Activated CD4-positive, alpha-beta T cell treated with anti-CD3 and anti-CD28 coated beads for 36 hours (primary cell): ENCODE measurements around the gene CCDC92B. TPM values are rescaled to one million over a fixed set of nuclear protein-coding genes. Genes with fewer than 3 reads are reported as not detected.

ENCODE experiments used
- ATAC-seq: fragments of 200-7000 bp; cut with Tn5 transposase; one replicate; pipeline ENCODE4 v1.10.0; 2021; ENCODE audit warnings: mild to moderate bottlenecking, moderate library complexity
- CTCF ChIA-PET: fragments of 350-600 bp; sonication (Branson Sonifier 250); formaldehyde crosslinking; loops from one replicate; lab custom pipeline; 2021; ENCODE audit warnings: antibody characterized with exemption; lab: Charles Lee
- POLR2A ChIA-PET: fragments of 350-600 bp; sonication (Branson Sonifier 250); formaldehyde crosslinking; loops from one replicate; lab custom pipeline; 2021; ENCODE audit warnings: antibody characterized with exemption, inconsistent platforms; lab: Charles Lee
- DNase-seq: peaks from one replicate; pipeline ENCODE4 v3.0.0-alpha.2; 2020
- H3K27ac Mint-ChIP-seq: one replicate; pipeline ENCODE4 v1.8.0; 2021; ENCODE audit warnings: mixed read lengths
- H3K27me3 Mint-ChIP-seq: one replicate; pipeline ENCODE4 v1.8.0; 2021; ENCODE audit warnings: mixed read lengths
- H3K36me3 Mint-ChIP-seq: one replicate; pipeline ENCODE4 v1.8.0; 2021; ENCODE audit warnings: low read depth, mixed read lengths
- H3K4me1 Mint-ChIP-seq: one replicate; pipeline ENCODE4 v1.8.0; 2021; ENCODE audit warnings: mixed read lengths
- H3K4me3 Mint-ChIP-seq: one replicate; pipeline ENCODE4 v1.8.0; 2021; ENCODE audit warnings: mild to moderate bottlenecking, moderate library complexity, mixed read lengths
- H3K9me3 Mint-ChIP-seq: one replicate; pipeline ENCODE4 v1.8.0; 2021; ENCODE audit warnings: low read depth, mixed read lengths
- intact Hi-C, 2 experiments: fragments of 100-400 bp; cut with DNase I in 1 of 2; cut with micrococcal nuclease in 1 of 2; formaldehyde crosslinking; loops; one replicate each; pipeline versions ENCODE4 v1.14.2 to v1.15.1; 2022 to 2024; cut with DNase I, micrococcal nuclease
- total RNA-seq, 2 experiments: library from RNA; stranded (reverse); gene quantifications; one replicate each; pipeline ENCODE4 v1.2.3, GENCODE V29; 2021

CCDC92B gene
- total RNA-seq, 2 experiments from 2014 or later, result not detected

DNA sequence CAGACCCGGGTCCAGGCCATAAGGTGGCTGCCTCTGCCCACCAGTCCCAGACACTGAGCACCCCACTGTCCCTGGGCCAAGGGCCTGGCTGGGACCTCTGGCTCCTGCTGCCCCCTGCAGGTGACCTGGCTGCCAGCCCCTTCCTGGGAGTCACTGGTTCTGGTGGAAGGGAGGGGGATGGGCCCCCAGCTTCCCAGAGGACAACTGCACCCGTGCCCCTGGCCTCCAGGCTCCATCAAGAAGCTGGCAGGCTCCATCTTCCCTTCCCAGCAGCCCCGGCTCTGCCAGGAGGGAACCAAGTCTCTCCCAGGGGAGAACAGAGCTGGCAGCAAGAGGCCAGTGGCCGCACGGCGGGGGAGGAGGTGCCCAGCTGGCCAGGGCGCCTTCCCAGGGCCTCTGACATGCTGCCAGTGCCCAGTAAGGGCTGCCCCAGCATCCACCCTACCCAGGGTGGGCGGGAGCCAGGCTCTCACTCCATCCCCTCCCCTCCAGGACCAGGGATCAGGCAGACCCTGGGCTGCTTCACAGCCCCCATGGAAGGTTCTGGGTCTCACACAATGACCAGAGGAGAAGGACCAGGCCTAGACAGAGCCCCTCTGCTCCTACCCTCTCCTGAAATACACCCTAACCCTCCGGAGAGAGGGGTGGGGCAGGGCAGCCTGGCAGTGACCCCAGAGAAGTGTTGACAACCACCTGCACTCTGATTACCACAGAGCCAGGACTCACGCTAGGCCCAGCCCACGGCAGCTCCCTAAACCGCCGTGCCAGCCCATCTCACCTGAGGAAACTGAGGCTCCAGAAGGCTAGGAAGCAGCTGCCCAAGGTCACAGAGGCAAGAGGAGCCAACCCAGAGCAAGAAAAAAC lies 41.5 kb downstream of the CCDC92B start:
- Mint-ChIP-seq H3K4me1 (peaks cover 43% of the 10 kb centered on the region), H3K27me3 (no peaks in the 10 kb centered on the region), H3K36me3 (peaks cover 15% of the 10 kb centered on the region), H3K27ac (no peak overlapping the region), H3K4me3 (no peak overlapping the region), H3K9me3 (no peaks in the 10 kb centered on the region)
- CTCF ChIA-PET, result interaction anchor here (0.6 to 1.5 kb wide), 2 partner anchors 17 to 193 kb away, joined by 3 to 8 read pairs; no protein-coding TSS in a partner anchor
- DNase-seq (peak; percentile 54), ATAC-seq (no peak)
- intact Hi-C loops, result no loop called here
- POLR2A ChIA-PET, result no interaction called here

DNA sequence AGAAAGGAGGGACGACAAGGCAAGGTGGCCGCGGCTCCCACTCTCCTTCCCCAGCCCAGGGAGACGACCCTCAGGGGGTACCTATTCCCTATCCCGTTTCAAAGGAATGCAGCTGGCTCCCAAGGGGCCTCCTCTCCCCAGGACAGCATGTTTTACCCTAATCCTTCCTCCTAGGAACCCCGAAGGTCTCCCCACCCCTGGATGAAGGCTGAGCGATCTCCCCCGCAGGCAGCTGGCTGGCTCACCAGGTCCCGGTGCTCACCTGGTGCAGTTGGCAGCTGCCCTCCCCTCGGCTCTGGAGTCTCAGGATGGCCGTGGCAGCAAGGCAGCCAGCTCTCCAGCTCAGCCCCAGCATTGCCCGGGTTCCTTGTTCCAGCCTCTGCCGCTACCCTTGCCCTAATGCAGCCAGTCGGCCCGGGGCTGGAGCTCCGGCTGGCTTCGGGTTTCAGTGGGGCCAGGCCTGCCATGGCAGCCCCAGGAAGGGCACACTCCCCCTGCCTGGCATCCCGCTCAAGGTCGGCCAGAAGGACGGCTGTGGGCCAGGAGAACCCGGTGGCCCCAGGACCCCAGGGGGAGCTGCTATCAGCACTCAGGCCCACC lies 42.4 kb downstream of the CCDC92B start:
- Mint-ChIP-seq H3K4me1 (peaks cover 36% of the 10 kb centered on the region), H3K36me3 (peaks cover 21% of the 10 kb centered on the region), H3K9me3 (no peaks in the 10 kb centered on the region), H3K27ac (no peak overlapping the region), H3K4me3 (no peak overlapping the region), H3K27me3 (no peaks in the 10 kb centered on the region)
- ChIA-PET CTCF (interaction anchor here (0.7 to 1.5 kb wide), 2 partner anchors 18 to 77 kb away, joined by 4 to 8 read pairs; no protein-coding TSS in a partner anchor), POLR2A (no interaction called here)
- DNase-seq (no peak), ATAC-seq (no peak)
- intact Hi-C loops, result no loop called here

DNA sequence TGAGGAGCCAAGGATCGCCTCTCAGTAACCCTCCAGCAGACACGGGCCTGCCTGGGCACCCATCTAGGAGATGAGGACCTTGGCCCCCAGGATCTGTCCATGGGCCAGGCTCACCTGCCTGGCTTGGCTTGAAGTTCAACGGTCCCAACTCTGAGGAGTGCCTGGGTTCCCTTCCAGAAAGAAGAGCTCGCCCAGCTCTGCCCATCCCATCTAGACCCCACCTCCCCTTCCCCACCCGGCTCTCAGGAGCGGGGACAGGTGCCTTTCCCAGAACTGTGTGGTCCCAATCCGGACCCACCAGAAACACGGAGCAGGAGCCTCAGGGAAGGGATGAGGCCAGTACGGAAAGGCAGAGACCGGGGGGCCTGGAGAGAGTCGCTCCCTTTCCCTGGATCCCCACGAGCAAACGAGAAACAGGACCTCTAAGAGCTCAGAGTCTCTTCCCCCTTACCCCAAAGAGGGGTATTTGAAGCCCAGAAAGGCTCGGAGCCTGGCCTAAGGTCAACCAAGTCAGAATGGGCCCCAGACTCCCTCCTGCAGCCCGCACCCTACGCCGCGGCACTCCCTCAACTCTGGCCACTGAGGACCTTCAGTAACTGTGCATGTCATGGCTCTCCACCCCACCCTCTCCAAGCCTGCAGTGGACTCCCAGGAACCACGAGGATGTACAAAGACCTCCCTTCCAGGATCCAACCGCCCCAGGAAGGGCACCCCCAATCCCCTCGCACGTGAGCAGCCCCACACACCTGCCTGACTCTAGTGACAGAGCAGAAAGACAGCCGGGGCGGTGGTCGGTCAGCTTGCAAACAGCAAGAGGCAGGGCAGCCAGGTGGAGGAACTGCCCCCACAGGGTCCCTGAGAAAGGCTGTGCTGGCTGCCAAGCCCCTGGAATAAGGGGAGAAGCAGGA lies 43.3 kb downstream of the CCDC92B start:
- Mint-ChIP-seq H3K27ac (no peak overlapping the region), H3K4me3 (no peak overlapping the region), H3K36me3 (peaks cover 23% of the 10 kb centered on the region), H3K4me1 (peaks cover 35% of the 10 kb centered on the region), H3K27me3 (no peaks in the 10 kb centered on the region), H3K9me3 (no peaks in the 10 kb centered on the region)
- intact Hi-C loops, result no loop called here
- POLR2A ChIA-PET, result no interaction called here
- CTCF ChIA-PET, result interaction anchor here (0.6 to 1.5 kb wide), 3 partner anchors 18 to 76 kb away, joined by 3 to 8 read pairs (median 4); no protein-coding TSS in a partner anchor
- ATAC-seq (no peak), DNase-seq (no peak)

DNA sequence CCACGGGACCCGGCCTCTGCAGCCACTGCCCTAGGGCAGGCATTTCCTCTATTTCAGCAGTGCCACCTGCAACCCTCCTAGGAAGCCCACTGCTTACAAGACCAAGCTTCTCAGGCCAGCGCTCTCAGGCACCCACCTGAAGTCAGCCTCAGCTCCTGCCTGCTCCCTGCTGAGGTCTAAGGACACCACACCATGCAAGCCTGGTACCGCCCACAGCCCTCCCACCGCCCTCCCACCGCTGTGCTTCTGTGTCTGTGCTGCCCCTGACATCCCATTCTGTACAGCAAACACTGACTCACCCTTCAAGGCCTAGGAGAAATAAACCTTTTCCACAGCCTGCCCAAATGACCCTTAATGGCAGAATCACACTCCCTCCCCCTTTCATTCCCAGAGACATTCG lies 44.2 kb downstream of the CCDC92B start:
- ATAC-seq (no peak), DNase-seq (no peak)
- POLR2A ChIA-PET, result no interaction called here
- no peak overlapping the region for H3K4me3 Mint-ChIP-seq
- H3K36me3 Mint-ChIP-seq, result peaks cover 24% of the 10 kb centered on the region
- intact Hi-C loops, result no loop called here
- peaks cover 30% of the 10 kb centered on the region for H3K4me1 Mint-ChIP-seq
- H3K27me3 Mint-ChIP-seq, result no peaks in the 10 kb centered on the region
- H3K9me3 Mint-ChIP-seq, result no peaks in the 10 kb centered on the region
- CTCF ChIA-PET, result no interaction called here
- H3K27ac Mint-ChIP-seq, result no peak overlapping the region

DNA sequence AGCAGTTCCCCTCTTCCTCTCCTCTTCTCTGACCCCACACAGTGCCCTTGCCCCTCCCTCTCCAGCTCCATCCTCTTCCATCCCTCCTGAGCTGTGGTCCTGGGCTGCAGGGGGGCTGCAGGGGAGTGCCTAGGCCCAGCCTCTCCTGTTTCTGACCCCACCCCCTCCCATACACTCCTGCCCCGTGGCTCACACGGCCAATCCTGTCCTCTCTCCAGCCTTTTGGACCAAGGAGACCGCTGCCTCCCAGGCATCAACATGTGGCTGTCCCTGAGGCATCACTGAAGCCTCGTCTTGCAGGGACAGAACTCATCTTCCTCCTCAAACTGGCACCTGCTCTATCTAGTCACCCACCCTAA lies 44.6 kb downstream of the CCDC92B start:
- ChIA-PET CTCF (no interaction called here), POLR2A (no interaction called here)
- no peak overlapping the region for H3K27ac Mint-ChIP-seq
- DNase-seq (no peak), ATAC-seq (no peak)
- intact Hi-C loops, result no loop called here
- no peak overlapping the region for H3K4me3 Mint-ChIP-seq
- no peaks in the 10 kb centered on the region for H3K27me3 Mint-ChIP-seq
- H3K9me3 Mint-ChIP-seq, result no peaks in the 10 kb centered on the region
- peaks cover 26% of the 10 kb centered on the region for H3K4me1 Mint-ChIP-seq
- H3K36me3 Mint-ChIP-seq, result peaks cover 25% of the 10 kb centered on the region

DNA sequence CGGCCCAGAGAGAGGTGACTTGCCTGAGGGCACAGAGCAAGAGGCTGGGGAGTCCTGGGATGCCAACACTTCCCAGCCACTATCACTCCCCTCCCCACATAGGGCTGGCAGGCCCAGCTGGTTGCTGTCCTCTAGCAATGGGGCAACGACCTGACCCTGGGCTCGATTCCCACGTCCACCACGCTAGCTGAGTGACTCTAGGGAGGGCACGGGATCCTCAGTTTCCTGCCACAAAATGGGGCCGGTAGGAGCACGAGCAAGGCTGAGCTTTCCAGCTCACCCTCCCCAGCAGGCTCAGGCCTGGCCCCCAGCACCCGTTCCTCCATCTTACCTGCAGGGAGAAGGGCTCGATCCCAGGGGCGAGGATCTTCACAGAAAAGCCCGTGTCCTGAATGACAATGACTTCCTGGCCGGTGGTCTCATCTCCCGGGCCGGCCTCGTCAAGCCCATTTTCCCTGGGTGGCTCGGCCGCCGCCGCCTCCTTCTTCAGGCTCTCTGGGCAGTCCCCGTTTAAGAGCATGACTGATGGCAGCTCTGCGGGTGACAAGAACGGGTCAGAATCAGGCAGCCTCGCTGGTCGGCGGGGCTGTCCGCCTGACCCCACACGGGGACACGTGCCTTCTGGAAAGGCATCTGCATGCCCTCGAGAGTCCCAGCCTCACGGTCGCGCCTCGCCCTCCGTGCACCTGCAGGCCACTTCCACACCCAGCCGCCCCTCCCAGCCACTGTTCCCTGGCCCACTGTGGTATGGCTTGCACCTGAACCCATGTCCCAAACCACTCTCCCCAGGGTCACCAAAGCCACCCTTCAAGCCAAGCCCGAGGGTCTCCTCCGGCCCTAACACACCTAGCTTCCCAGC lies 45.2 kb downstream of the CCDC92B start:
- ATAC-seq (no peak), DNase-seq (no peak)
- ChIA-PET POLR2A (no interaction called here), CTCF (no interaction called here)
- peaks cover 25% of the 10 kb centered on the region for H3K36me3 Mint-ChIP-seq
- intact Hi-C loops, result no loop called here
- no peaks in the 10 kb centered on the region for H3K27me3 Mint-ChIP-seq
- no peak overlapping the region for H3K4me3 Mint-ChIP-seq
- no peaks in the 10 kb centered on the region for H3K9me3 Mint-ChIP-seq
- no peak overlapping the region for H3K27ac Mint-ChIP-seq
- H3K4me1 Mint-ChIP-seq, result peaks cover 20% of the 10 kb centered on the region

DNA sequence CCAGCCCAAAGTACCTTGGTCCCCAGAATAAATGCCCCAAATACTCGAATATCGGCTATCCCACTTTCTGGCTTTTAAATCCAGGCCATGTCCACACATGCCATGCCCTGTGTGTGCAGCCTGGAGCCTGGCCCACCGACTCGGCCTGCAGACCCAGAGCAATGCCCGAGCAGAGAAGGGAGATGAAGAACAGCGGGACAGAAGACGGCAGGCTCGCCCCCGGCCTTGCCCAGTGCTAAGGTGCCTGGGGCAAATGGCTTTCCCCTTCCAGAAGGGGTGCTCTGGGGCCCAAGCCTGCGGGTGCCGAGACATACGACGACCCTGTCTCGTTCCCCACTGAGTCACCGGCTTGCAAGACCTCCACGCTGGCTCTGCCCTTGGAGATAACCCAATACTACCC lies 45.8 kb downstream of the CCDC92B start:
- CTCF ChIA-PET, result no interaction called here
- intact Hi-C loops, result no loop called here
- POLR2A ChIA-PET, result no interaction called here
- no peak for DNase-seq
- Mint-ChIP-seq H3K27ac (no peak overlapping the region), H3K27me3 (no peaks in the 10 kb centered on the region), H3K36me3 (peaks cover 25% of the 10 kb centered on the region), H3K4me1 (peaks cover 13% of the 10 kb centered on the region), H3K4me3 (no peak overlapping the region), H3K9me3 (no peaks in the 10 kb centered on the region)
- no peak for ATAC-seq

DNA sequence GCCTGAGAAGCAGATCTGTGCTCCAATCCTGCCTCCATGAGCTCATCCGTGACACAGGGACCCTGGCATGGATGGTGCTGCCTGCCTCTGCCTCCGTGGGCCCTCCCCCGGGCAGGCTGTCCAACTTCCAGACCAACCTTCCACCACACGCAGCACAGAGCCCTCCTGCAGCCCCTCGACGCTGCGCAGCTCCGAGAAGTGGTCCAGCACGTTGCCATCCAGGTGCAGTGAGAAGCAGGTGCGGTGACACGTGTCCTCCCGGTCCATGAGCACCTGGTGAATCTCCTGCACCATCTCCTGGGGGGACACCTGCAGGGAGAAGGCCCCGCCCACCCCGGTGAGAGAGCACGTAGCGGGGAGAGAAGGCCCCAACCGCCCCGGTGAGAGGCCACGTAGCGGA lies 46.3 kb downstream of the CCDC92B start:
- no peaks in the 10 kb centered on the region for H3K27me3 Mint-ChIP-seq
- ATAC-seq (no peak), DNase-seq (no peak)
- H3K36me3 Mint-ChIP-seq, result peaks cover 27% of the 10 kb centered on the region
- no peak overlapping the region for H3K27ac Mint-ChIP-seq
- H3K4me1 Mint-ChIP-seq, result peaks cover 9% of the 10 kb centered on the region
- ChIA-PET POLR2A (no interaction called here), CTCF (no interaction called here)
- intact Hi-C loops, result no loop called here
- H3K9me3 Mint-ChIP-seq, result no peaks in the 10 kb centered on the region
- no peak overlapping the region for H3K4me3 Mint-ChIP-seq

DNA sequence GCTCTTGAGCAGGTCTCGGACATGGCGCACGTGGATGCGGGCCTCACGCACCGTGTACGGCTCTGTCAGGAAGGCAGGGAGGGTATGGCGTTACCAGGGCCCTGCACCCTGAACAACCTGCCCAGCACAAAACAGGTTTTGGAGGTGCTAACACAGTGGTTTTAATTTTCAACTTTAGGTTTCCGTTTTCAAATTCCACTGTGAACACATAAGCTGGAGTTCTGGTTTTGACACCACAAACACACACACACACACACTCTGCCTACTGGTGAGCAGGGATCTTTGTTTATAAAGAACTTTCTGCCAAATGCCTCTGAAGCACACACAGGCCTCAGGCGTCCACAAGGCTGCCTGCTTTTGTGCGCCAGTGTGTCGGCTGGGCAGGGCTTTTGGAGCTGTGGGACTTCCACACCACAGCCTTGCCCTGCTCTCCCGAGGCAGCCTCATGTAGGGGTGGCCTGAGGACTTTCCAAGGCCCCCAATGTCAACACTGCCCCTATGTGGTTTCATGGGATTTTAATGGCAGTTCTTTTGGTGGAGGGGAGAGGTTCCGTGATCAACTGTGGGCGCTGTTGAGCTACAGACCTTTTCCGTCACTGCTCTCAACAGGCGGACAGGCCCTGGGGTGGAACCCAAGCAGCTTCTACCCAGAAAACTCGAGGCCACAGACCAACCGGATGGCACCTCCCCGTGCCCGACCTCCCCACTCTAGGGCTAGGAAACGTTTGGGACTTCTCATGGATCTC lies 47.3 kb downstream of the CCDC92B start:
- no peak overlapping the region for H3K27ac Mint-ChIP-seq
- H3K9me3 Mint-ChIP-seq, result no peaks in the 10 kb centered on the region
- H3K4me1 Mint-ChIP-seq, result peaks cover 8% of the 10 kb centered on the region
- intact Hi-C loops, result no loop called here
- H3K27me3 Mint-ChIP-seq, result no peaks in the 10 kb centered on the region
- DNase-seq, result no peak
- POLR2A ChIA-PET, result no interaction called here
- no peak overlapping the region for H3K4me3 Mint-ChIP-seq
- ATAC-seq, result no peak
- CTCF ChIA-PET, result interaction anchor here (0.6 to 1.0 kb wide), 2 partner anchors 320 to 987 kb away, joined by 3 to 5 read pairs; no protein-coding TSS in a partner anchor
- H3K36me3 Mint-ChIP-seq, result peaks cover 29% of the 10 kb centered on the region

DNA sequence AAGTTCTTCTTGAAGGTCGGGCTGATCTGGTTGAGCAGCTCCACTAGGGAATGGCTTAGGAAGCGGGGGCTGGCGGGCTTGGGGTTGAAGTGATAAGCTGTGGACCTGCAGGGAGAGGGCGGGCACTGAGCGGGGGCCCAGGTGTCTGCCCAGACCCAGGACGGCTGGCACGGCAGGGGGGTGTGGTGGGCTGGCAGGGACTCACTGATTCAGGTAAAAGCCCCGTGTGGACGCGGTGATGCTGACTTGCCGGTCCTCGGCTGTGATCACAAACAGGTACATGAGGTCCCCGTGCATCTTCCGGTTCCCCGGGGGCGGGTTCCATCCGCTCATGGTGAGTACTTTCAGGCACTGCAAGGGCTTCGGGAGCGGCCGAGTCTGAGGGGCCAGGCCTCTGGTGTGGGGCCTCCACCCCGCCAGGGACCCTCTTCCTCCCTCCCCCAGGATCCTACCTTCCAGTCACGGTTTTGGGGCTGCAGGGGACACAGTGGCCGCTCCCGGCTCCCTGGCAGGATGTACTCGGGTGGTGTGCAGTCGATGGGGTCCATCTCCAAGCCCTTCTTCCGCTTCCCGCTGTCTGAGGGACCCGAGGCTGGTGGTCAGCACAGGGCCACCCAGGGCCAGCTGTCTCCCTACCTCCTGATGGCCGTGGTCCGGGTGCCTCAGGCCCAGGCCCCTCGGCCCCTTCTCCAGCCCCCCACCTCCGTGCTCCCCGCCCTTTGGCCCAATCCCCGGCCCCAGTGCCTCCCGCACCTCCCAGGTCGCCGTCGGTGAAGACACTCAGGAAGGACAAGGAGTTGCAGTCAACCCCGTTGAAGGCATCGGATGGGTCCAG lies 48.1 kb downstream of the CCDC92B start:
- peaks cover 33% of the 10 kb centered on the region for H3K36me3 Mint-ChIP-seq

More for the DNA sequence above, 48.1 kb downstream of the CCDC92B start:
- H3K27ac Mint-ChIP-seq, result no peak overlapping the region
- POLR2A ChIA-PET, result no interaction called here
- DNase-seq (no peak), ATAC-seq (no peak)
- H3K4me1 Mint-ChIP-seq, result peaks cover 8% of the 10 kb centered on the region
- H3K4me3 Mint-ChIP-seq, result no peak overlapping the region
- CTCF ChIA-PET, result no interaction called here
- H3K27me3 Mint-ChIP-seq, result no peaks in the 10 kb centered on the region
- H3K9me3 Mint-ChIP-seq, result no peaks in the 10 kb centered on the region
- intact Hi-C loops, result no loop called here
